GM21619 (cell line): Measurements from ENCODE around the gene DDX31.

Experiments used
- ATAC-seq: cut with Tn5 transposase; IDR thresholded peaks from one replicate; pipeline ENCODE4 v1.9.1; 2021; ENCODE audit not compliant: unreplicated experiment

The DDX31 gene

GRCh38 chr9:132548751-132549640 lies 120.8 kb downstream of the DDX31 start:
- no peak for ATAC-seq

- ATAC-seq, result no peak
Observed at GRCh38 chr9:132547976-132548730, 121.6 kb downstream of the DDX31 start.

- no peak for ATAC-seq
Observed at GRCh38 chr9:132547436-132547835, 122.3 kb downstream of the DDX31 start.

- ATAC-seq, result no peak
Observed at GRCh38 chr9:132547052-132547431, 122.7 kb downstream of the DDX31 start.

GRCh38 chr9:132546148-132547051 lies 123.4 kb downstream of the DDX31 start:
- ATAC-seq, result no peak

- no peak for ATAC-seq
Observed at GRCh38 chr9:132545578-132545977, 124.2 kb downstream of the DDX31 start.

GRCh38 chr9:132543960-132544359 lies 125.8 kb downstream of the DDX31 start:
- ATAC-seq, result no peak

GRCh38 chr9:132543251-132543650 lies 126.5 kb downstream of the DDX31 start:
- no peak for ATAC-seq
